MCF 10A (cell line): ENCODE measurements around the gene UGT1A5. TPM values are rescaled to one million over a fixed set of nuclear protein-coding genes. Genes with fewer than 3 reads are reported as not detected.
A peak's percentile ranks its signal among the peaks of the same experiment; 100 is the strongest.

ENCODE experiments used
- BruUV-seq: library from RNA; stranded (reverse); fragments of 400-500 nt; replicated peaks from 2 replicates; lab custom pipeline; 2021; lab: Mats Ljungman, UMichigan
- CTCF ChIA-PET: fragments of 300-600 bp; sonication (Branson Sonifier 250); formaldehyde crosslinking; extraction: SDS; loops from one replicate; lab custom pipeline; 2021; ENCODE audit warnings: antibody characterized with exemption, inconsistent platforms; lab: Yijun Ruan, JAX
- POLR2A ChIA-PET: fragments of 300-600, 350-650 bp; sonication (Branson Sonifier 250); formaldehyde crosslinking; extraction: SDS; loops from one replicate; lab custom pipeline; 2020; ENCODE audit warnings: antibody characterized with exemption, inconsistent platforms; lab: Yijun Ruan, JAX
- DNase-seq: peaks from one replicate; pipeline ENCODE4 v3.0.0-alpha.2; 2018; ENCODE audit not compliant: unreplicated experiment
- H3K27ac Mint-ChIP-seq: one replicate; pipeline ENCODE4 v1.8.0; 2022; ENCODE audit warnings: mild to moderate bottlenecking, low read depth, mixed read lengths; ENCODE audit not compliant: unreplicated experiment
- H3K27me3 Mint-ChIP-seq: one replicate; pipeline ENCODE4 v1.8.0; 2022; ENCODE audit warnings: mixed read lengths; ENCODE audit not compliant: insufficient read depth, unreplicated experiment
- H3K36me3 Mint-ChIP-seq: one replicate; pipeline ENCODE4 v1.8.0; 2022; ENCODE audit warnings: mild to moderate bottlenecking, moderate library complexity, mixed read lengths; ENCODE audit not compliant: insufficient read depth, unreplicated experiment
- H3K4me1 Mint-ChIP-seq: one replicate; pipeline ENCODE4 v1.8.0; 2022; ENCODE audit warnings: mixed read lengths; ENCODE audit not compliant: insufficient read depth, unreplicated experiment
- H3K4me3 Mint-ChIP-seq: one replicate; pipeline ENCODE4 v1.8.0; 2022; ENCODE audit warnings: mild to moderate bottlenecking, moderate library complexity, mixed read lengths; ENCODE audit not compliant: unreplicated experiment
- H3K9me3 Mint-ChIP-seq: one replicate; pipeline ENCODE4 v1.8.0; 2022; ENCODE audit warnings: mixed read lengths; ENCODE audit not compliant: unreplicated experiment
- CTCF ChIP-seq: fragments of 200-600 bp; IDR thresholded peaks from one replicate; pipeline ENCODE4 v1.8.0; 2022; ENCODE audit warnings: antibody characterized with exemption, mild to moderate bottlenecking; ENCODE audit not compliant: unreplicated experiment
- intact Hi-C: fragments of 100-400 bp; cut with micrococcal nuclease; formaldehyde crosslinking; loops from 2 replicates; pipeline ENCODE4 v1.14.1; 2022
- total RNA-seq: library from RNA; stranded (reverse); gene quantifications from 2 replicates; pipeline ENCODE4 v1.2.3, GENCODE V29; 2022

The UGT1A5 gene
- total RNA-seq, 1 experiment from 2014 or later = not detected

- Mint-ChIP-seq H3K4me3 (no peak overlapping the region), H3K4me1 (peaks cover 13% of the 10 kb centered on the region), H3K27ac (no peak overlapping the region), H3K9me3 (no peaks in the 10 kb centered on the region), H3K27me3 (peaks cover 10% of the 10 kb centered on the region), H3K36me3 (no peaks in the 10 kb centered on the region)
- ChIA-PET CTCF (interaction anchor here (1.1 kb wide), 1 partner anchor 41 kb away, joined by 3 read pairs; no protein-coding TSS in a partner anchor), POLR2A (no interaction called here)
- DNase-seq = no peak
- no peak for TF ChIP-seq CTCF
- no TSS peak for BruUV-seq
- intact Hi-C loops = no loop called here
Measured at GRCh38 chr2:233799087-233799665, 86.5 kb downstream of the UGT1A5 start.

GRCh38 chr2:233799716-233800115, 87.0 kb downstream of the UGT1A5 start:
- no TSS peak for BruUV-seq

GRCh38 chr2:233800208-233800607, 87.5 kb downstream of the UGT1A5 start:
- ChIA-PET CTCF (no interaction called here), POLR2A (no interaction called here)
- no TSS peak for BruUV-seq
- Mint-ChIP-seq H3K36me3 (no peaks in the 10 kb centered on the region), H3K9me3 (no peaks in the 10 kb centered on the region), H3K27ac (no peak overlapping the region), H3K4me3 (no peak overlapping the region), H3K4me1 (peaks cover 13% of the 10 kb centered on the region), H3K27me3 (peaks cover 10% of the 10 kb centered on the region)
- intact Hi-C loops = no loop called here
- no peak for TF ChIP-seq CTCF
- no peak for DNase-seq

More at GRCh38 chr2:233799716-233800115, 87.0 kb downstream of the UGT1A5 start:
- DNase-seq = no peak
- CTCF ChIA-PET = no interaction called here
- Mint-ChIP-seq H3K27ac (no peak overlapping the region), H3K4me1 (peaks cover 13% of the 10 kb centered on the region), H3K9me3 (no peaks in the 10 kb centered on the region), H3K27me3 (peaks cover 10% of the 10 kb centered on the region), H3K4me3 (no peak overlapping the region), H3K36me3 (no peaks in the 10 kb centered on the region)
- no peak for TF ChIP-seq CTCF
- intact Hi-C loops = no loop called here
- POLR2A ChIA-PET = no interaction called here

GRCh38 chr2:233801357-233802131, 88.8 kb downstream of the UGT1A5 start:
- DNase-seq = peak; percentile 43
- peaks cover 13% of the 10 kb centered on the region for H3K4me1 Mint-ChIP-seq
- no peak overlapping the region for H3K4me3 Mint-ChIP-seq
- H3K9me3 Mint-ChIP-seq = no peaks in the 10 kb centered on the region
- no peak overlapping the region for H3K27ac Mint-ChIP-seq
- ChIA-PET CTCF (no interaction called here), POLR2A (no interaction called here)
- H3K27me3 Mint-ChIP-seq = peaks cover 10% of the 10 kb centered on the region
- intact Hi-C loops = no loop called here
- no peak for TF ChIP-seq CTCF
- no peaks in the 10 kb centered on the region for H3K36me3 Mint-ChIP-seq
- BruUV-seq = no TSS peak
